ENCODE measurements around the gene KRTAP10-7. TPM values are rescaled to one million over a fixed set of nuclear protein-coding genes. Genes with fewer than 3 reads are reported as not detected.
A peak's percentile ranks its signal among the peaks of the same experiment; 100 is the strongest.

KRTAP10-7 gene
- total and polyA plus RNA-seq, 2 donors (not counting 1 experiment from before 2014, with no cell fraction given): not detected

DNA sequence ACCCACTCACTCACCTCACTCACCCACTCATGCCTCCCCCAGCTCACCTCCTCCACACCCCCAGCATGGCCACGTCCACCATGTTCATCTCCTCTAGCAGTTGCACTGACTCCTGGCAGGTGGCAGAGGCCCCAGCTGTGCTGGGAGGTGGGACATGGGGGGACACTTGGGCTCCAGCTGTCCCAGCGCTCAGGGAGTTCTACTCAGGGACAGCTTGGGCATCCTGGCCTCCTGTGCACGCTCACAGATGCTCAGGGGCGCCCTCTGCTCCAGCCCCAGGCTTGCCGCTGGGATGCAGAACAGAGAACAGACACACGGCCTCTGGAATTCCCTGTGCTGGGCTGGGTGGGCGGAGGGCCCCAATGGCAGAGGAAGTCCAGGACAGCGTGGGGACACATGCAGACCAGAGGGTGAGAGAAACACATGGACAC lies 16.7 kb downstream of the KRTAP10-7 start:
- TF ChIP-seq, protein P1, sequence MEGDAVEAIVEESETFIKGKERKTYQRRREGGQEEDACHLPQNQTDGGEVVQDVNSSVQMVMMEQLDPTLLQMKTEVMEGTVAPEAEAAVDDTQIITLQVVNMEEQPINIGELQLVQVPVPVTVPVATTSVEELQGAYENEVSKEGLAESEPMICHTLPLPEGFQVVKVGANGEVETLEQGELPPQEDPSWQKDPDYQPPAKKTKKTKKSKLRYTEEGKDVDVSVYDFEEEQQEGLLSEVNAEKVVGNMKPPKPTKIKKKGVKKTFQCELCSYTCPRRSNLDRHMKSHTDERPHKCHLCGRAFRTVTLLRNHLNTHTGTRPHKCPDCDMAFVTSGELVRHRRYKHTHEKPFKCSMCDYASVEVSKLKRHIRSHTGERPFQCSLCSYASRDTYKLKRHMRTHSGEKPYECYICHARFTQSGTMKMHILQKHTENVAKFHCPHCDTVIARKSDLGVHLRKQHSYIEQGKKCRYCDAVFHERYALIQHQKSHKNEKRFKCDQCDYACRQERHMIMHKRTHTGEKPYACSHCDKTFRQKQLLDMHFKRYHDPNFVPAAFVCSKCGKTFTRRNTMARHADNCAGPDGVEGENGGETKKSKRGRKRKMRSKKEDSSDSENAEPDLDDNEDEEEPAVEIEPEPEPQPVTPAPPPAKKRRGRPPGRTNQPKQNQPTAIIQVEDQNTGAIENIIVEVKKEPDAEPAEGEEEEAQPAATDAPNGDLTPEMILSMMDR (conservative IDR thresholded peaks at IDR 0.05 in 1 of 2, IDR thresholded peaks at IDR 0.05 in 1 of 2; ENCODE audit: low read depth in 1 of 2, low read length in 2 of 2): no peak
- no peak for TF ChIP-seq EZH2 (IDR thresholded peaks at IDR 0.05; ENCODE audit: low read length, missing control alignments)
- Histone ChIP-seq H3K79me2 (ENCODE audit: control insufficient read depth, insufficient read depth, low read length) (no peaks in the 10 kb centered on the region), H3K4me1 (ENCODE audit: control insufficient read depth, extremely low read depth, insufficient read depth, low read length) (no peaks in the 10 kb centered on the region), H3K4me2 (ENCODE audit: extremely low read depth, insufficient read depth, low read length) (no peak overlapping the region), H2AFZ (ENCODE audit: low read length) (no peak overlapping the region), H3K9me3 (ENCODE audit: control insufficient read depth, insufficient read depth, low read depth, low read length) (no peaks in the 10 kb centered on the region), H3K4me3 (replicated peaks in 1 of 4; ENCODE audit: control extremely low read depth in 1 of 4, insufficient read depth in 1 of 4, low read depth in 3 of 4, low read length in 4 of 4) (no peak overlapping the region), H3K27me3 (ENCODE audit: control insufficient read depth, insufficient read depth, low read length) (no peaks in the 10 kb centered on the region), H3K27ac (ENCODE audit: insufficient read depth, low read length) (no peak overlapping the region), H3K9ac (ENCODE audit: insufficient read depth, low read length) (no peak overlapping the region), H3K36me3 (ENCODE audit: control insufficient read depth, insufficient read depth, low read length) (no peaks in the 10 kb centered on the region), H4K20me1 (ENCODE audit: control insufficient read depth, extremely low read depth, insufficient read depth, low read length) (no peaks in the 10 kb centered on the region)
- no peak for DNase-seq (ENCODE audit: low read depth in 2 of 2)

DNA sequence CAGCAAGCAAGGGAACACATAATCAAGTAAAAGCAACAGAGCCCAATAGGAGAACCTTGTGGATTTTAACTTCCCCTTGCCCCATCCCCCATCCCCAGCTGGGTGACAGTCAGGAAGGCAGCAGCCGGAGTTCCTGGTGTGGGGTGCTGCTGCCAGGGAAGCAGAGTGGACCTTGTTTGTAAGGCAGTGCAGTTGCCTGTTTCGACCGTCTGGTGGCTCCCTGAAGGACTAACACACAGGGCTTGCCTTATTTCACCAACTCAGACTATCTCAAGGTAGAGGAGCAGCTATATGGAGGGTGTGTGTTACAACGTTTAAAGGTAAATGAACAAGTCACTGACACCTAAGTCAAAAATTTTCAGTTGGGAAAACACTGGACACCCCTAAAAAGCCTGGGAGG lies 18.1 kb downstream of the KRTAP10-7 start:
- Histone ChIP-seq H3K27me3 (ENCODE audit: control insufficient read depth, insufficient read depth, low read length) (no peaks in the 10 kb centered on the region), H3K4me2 (ENCODE audit: extremely low read depth, insufficient read depth, low read length) (no peak overlapping the region), H3K4me3 (replicated peaks in 1 of 4; ENCODE audit: control extremely low read depth in 1 of 4, insufficient read depth in 1 of 4, low read depth in 3 of 4, low read length in 4 of 4) (no peak overlapping the region), H3K4me1 (ENCODE audit: control insufficient read depth, extremely low read depth, insufficient read depth, low read length) (no peaks in the 10 kb centered on the region), H3K9me3 (ENCODE audit: control insufficient read depth, insufficient read depth, low read depth, low read length) (no peaks in the 10 kb centered on the region), H2AFZ (ENCODE audit: low read length) (no peak overlapping the region), H3K27ac (ENCODE audit: insufficient read depth, low read length) (no peak overlapping the region), H4K20me1 (ENCODE audit: control insufficient read depth, extremely low read depth, insufficient read depth, low read length) (no peaks in the 10 kb centered on the region), H3K79me2 (ENCODE audit: control insufficient read depth, insufficient read depth, low read length) (no peaks in the 10 kb centered on the region), H3K36me3 (ENCODE audit: control insufficient read depth, insufficient read depth, low read length) (no peaks in the 10 kb centered on the region), H3K9ac (ENCODE audit: insufficient read depth, low read length) (no peak overlapping the region)
- TF ChIP-seq, protein P1 (conservative IDR thresholded peaks at IDR 0.05 in 1 of 2, IDR thresholded peaks at IDR 0.05 in 1 of 2; ENCODE audit: low read depth in 1 of 2, low read length in 2 of 2): no peak
- TF ChIP-seq EZH2 (IDR thresholded peaks at IDR 0.05; ENCODE audit: low read length, missing control alignments): no peak
- peak; percentile 1 to 2 for DNase-seq (ENCODE audit: low read depth in 2 of 2)

DNA sequence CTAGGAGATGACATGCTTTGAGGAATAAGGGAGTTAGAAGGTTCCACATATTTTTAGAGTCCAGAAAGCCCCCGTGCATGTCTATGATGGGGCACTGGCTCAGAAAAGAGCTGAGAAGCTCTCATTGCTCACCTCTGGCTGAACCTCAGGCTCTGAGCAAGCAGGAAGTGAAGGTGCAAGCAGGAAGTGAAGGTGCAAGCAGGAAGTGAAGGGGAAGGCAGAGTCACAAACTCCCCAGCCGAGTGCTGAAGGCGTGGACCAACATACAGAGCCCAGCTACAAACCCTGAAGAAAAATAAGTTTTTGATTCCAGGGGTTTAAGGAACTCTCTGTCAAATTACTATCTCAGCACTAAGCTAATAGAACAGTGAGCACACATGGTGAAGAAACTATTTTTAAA lies 18.5 kb downstream of the KRTAP10-7 start:
- Histone ChIP-seq H3K4me2 (ENCODE audit: extremely low read depth, insufficient read depth, low read length) (no peak overlapping the region), H3K36me3 (ENCODE audit: control insufficient read depth, insufficient read depth, low read length) (no peaks in the 10 kb centered on the region), H3K4me3 (replicated peaks in 1 of 4; ENCODE audit: control extremely low read depth in 1 of 4, insufficient read depth in 1 of 4, low read depth in 3 of 4, low read length in 4 of 4) (no peak overlapping the region), H3K9me3 (ENCODE audit: control insufficient read depth, insufficient read depth, low read depth, low read length) (no peaks in the 10 kb centered on the region), H3K79me2 (ENCODE audit: control insufficient read depth, insufficient read depth, low read length) (no peaks in the 10 kb centered on the region), H3K9ac (ENCODE audit: insufficient read depth, low read length) (no peak overlapping the region), H4K20me1 (ENCODE audit: control insufficient read depth, extremely low read depth, insufficient read depth, low read length) (no peaks in the 10 kb centered on the region), H3K27me3 (ENCODE audit: control insufficient read depth, insufficient read depth, low read length) (no peaks in the 10 kb centered on the region), H3K27ac (ENCODE audit: insufficient read depth, low read length) (no peak overlapping the region), H3K4me1 (ENCODE audit: control insufficient read depth, extremely low read depth, insufficient read depth, low read length) (no peaks in the 10 kb centered on the region), H2AFZ (ENCODE audit: low read length) (no peak overlapping the region)
- DNase-seq (ENCODE audit: low read depth in 2 of 2): no peak
- TF ChIP-seq EZH2 (IDR thresholded peaks at IDR 0.05; ENCODE audit: low read length, missing control alignments): no peak
- TF ChIP-seq, protein P1 (conservative IDR thresholded peaks at IDR 0.05 in 1 of 2, IDR thresholded peaks at IDR 0.05 in 1 of 2; ENCODE audit: low read depth in 1 of 2, low read length in 2 of 2): no peak
